T-helper 2 cell treated with Interferon-gamma antibody and Interleukin-4, amounts not matched to agents 100 ng/mL and 5 ng/mL, for 36 hours (primary cell): ENCODE measurements around the gene CNPY2. TPM values are rescaled to one million over a fixed set of nuclear protein-coding genes. Genes with fewer than 3 reads are reported as not detected.
"Not testable (repeated sequence)": the region's sequence is repeated elsewhere in the genome, so short reads cannot be mapped to it uniquely, and the experiment has no call there.

Experiments
- intact Hi-C: fragments of 100-400 bp; cut with micrococcal nuclease; formaldehyde crosslinking; loops from one replicate; pipeline ENCODE4 v1.15.1; 2023
- total RNA-seq: library from RNA; stranded (reverse); gene quantifications from 2 replicates; pipeline ENCODE4 v1.2.3, GENCODE V29; 2022

The CNPY2 gene
- total RNA-seq, result 129 and 139 TPM in 2 replicates

DNA sequence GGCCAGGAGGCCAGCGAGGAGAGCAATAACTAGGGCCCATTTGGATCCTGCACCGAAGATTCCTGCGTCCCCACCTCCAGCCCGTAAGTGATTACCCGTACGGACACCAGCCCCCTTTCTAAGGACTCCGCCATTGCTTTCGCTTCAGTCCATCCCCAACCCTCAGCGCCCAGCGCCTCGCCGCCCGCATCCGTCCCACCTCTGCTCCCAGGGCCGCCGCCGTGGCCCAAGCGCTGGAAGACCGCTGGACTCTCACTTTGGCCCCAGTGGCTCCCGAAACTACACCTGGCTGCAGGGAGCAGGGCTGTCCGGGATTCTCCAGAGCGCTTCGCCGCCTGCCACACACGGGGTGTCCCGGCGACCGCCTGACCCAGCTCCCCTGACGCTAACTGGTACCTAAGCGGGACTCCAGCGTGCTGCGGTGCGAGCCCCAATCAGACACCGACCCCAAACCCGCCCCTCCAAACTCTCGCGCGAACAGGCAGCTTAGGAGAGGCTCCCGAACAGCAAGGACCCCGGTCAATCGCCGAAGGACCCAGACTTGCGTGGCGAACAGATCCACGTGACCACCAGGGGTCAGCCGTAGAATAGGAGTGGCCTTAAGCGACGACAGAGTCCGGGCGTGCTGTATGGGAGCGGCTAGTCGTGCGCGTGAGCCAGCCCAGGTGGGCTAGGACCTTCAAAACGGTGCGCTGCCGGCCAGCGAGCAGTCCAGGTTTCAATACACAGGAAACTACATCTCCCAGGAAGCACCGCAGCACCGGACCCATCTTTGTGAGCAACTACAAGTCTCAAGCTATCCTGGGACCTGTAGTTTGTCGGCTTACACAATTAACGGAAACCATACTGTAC lies at the start of gene CNPY2:
TSS of gene CNPY2 (minus strand) at position 367 of the 852 bp plus-strand sequence. CDS start 771 bp downstream, outside the sequence.
- intact Hi-C loops, result loop anchor here (1.0 to 5.0 kb wide), 8 partner anchors 16 to 198 kb away; partner anchors contain the start of genes COQ10A, CS, NABP2 and PAN2

DNA sequence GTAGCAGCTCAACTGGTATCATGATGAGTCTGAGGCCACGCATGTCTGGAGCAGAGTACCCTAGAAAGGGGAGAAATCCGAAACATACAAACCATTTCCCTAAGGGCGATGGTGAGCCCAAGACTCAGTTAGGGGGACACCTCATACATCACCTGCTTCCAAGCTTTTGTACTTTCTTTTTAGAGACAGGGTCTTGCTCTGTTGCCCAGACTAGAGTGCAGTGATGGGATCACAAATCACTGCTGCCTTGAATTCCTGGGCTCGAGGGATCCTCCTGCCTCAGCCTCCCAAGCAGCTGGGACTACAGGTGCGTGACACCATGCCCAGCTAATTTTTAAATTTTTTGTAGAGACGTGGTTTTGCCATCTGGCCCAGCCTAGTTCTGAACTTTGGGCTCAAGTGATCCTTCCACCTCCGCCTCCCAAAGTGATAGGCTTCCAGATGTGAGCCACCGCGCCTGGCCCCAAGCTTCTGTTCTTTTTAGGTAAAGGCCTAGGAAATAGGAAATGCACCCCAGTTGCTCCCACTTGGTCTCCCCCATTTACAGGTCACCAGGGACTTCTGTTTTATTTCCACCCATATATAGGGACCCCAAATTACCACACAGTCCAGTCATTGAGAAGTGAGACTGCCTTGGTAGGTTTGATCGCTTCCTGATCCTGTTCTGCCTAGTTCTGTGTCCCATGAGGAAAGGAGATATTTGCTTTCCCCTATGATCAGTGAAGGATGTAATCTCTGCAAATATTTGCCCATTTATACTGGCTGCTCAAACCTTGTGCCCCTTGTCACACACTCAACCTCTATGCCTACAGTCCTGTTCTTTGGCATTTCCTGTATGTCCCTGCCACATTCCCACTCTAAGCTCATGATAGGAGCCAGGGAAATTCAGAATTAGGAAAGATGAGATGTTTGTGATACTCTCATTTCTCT lies 46.6 kb upstream of the CNPY2 start, which contains the start of gene APOF:
TSS of gene APOF (minus strand) at position 728 of the 930 bp plus-strand sequence. CDS start at position 616, 112 bp downstream.
- intact Hi-C loops, result no loop called here

DNA sequence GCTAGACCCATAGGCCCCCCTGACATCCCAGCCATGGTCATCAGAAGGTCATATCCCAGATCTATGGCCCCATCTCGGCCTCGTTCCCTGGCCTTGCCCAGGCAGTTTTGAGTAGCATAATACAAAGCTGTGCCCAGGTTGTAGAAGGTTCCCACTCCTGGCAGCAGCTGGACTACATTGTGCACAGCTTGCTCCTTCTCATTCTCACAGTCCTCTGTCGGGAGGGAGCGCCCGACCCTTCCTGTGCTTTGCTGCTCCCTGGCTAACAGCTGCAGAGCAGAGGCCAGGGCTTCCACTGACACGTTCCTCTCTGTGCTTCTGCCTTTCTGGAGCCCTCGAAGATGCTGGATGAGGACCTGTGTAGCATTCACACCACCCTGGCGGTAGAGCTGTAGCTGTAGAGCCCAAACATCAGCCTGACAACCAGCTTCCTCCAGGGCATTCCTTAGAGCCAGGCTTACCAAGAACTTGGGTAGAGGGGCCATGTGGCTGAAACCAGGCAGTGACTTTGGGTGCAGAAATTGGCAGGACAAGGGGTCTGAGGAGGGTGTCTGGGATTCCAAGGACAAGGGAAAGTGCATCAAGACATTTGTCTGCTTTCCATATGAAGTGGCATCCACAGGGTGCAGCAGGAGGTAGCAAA lies 45.8 kb upstream of the CNPY2 start:
- intact Hi-C loops, result loop anchor here (2.0 kb wide), 1 partner anchor 433 kb away; no protein-coding TSS in a partner anchor

DNA sequence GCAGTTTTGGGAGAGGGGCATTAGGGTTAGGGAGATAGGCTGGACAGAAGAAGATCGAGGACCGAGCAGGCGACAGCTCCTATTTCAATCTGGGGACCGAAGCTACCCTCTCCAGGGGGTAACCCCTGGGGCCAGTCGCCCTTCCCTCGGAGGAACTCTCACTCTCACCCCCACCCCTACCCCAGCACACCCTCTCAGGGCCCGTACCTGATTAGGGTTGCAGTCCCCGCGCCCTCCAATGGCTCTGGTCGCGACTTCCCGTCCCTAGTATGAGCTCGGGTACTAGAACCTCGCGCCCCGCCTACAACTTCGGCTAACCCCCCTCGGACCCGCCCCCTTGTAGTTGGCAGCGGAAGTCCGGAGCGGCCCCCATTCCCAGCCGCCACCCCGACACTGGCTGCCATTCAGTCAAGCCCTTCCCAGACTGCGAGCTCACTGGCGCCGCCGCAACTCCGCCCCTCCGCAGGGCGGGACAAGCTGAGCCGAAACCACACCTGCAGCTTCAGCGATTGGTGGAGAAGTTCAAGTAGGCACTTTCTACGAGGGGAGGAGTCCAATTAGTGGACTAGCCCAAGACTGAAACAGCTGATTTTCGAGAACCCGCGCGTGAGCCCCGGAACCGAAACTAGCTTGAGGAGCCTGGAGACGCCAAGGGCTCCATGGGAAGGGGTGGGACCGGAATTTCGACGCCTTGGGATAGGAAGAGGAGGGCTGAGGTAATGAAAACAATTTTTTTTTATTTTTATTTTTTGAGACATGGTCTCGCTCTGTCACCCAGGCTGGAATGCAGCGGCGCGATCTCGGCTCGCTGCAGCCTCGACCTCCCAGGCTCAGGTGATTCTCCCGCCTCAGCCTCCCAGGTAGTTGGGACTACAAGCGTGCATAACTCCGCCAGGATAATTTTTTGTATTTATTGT lies 44.3 kb upstream of the CNPY2 start, which contains the start of gene STAT2:
TSS of gene STAT2 (minus strand) at position 257 of the 917 bp plus-strand sequence. CDS start 3,536 bp downstream, outside the sequence.
- intact Hi-C loops, result loop anchor here (1.0 to 2.0 kb wide), 8 partner anchors 22 to 431 kb away; partner anchors contain the start of genes CS, IL23A, PTGES3 and SPRYD4

DNA sequence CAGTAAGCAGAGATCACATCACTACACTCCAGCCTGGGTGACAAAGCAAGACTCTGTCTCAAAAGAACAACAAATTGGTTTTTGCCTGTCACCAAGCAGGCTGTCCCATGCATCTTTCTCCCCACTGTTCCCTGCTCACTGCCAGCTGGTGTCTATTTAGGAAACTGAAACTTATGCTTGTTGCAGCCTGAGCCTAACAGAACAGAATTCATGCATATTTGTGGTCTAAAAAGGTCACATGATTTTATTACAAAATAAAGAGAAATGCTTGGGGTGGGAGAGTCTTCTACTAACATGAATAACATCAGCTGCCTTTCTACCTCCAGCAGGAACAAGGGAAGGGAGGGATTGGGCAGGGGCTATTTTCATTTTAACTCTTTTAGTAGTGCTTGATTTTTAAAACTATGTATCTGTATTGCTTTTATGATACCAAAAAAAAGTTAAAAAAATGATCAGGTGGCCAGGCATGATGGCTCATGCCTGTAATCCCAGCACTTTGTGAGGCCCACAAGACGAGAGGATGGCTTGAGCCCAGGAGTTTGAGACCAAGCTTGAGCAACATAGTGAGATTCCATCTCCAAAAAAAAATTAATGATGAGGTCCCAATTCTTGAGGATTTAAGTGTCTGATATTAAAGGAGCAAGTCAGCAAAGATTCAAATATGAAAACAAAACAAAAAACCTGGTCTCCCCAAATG lies 43.2 kb upstream of the CNPY2 start:
- intact Hi-C loops, result no loop called here

DNA sequence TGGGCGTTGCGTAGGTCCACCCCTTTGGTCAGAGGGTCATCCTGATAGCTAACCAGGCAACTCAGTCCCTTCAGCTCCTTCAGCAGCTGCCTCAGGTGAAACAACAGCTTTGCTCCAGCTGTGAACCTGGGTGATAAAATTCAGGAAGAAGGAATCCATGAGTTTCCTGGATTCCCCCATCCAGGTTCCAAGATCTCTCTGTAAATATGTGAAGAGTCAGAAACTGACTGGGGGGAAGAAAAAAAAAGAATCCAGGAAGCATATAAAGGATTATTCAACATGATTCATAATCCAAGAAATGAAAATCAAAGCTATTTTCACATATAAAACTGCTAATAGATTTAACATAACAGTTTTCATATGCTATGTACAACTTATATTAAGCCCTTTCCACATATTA lies 35.5 kb upstream of the CNPY2 start:
- intact Hi-C loops, result no loop called here

DNA sequence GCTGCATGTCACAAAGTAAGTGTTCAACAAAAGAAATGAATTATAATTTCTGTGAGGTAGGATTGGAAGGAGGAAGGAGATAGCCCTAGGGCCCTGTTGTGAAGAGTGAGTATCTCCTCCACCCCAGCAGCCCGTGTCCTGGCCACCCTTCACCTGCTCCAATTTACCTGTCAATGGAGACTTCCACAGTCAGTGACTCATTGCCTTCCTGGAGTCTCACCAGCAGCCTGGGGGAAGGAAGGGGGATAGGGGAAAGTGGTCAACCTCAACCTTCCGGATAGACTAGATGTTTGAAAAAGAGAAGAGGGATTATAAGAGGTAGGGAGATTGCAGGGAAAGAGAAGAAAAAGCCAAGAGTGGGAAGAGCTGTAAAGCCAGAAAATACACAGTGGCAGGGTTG lies 34.9 kb upstream of the CNPY2 start:
- intact Hi-C loops, result no loop called here

DNA sequence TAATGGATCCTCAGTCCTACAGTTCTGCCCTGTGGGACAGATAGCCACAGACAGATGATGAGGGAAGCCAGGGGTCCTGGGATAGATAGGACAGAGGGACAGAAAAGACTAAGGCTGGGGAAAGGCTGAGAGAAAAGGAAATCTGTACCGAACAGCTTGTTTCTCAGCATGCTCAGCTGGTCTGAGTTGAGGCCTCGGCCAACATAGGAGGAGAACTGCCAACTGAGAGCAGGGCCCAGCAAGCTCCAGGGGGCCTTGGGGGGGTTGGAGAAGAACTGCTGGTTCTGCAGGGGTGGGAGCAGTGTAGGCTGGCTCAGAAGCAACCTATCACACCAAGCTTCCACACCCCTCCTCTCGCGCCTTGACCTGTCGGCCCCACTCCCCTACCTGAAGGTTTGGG lies 33.0 kb upstream of the CNPY2 start:
- intact Hi-C loops, result no loop called here

DNA sequence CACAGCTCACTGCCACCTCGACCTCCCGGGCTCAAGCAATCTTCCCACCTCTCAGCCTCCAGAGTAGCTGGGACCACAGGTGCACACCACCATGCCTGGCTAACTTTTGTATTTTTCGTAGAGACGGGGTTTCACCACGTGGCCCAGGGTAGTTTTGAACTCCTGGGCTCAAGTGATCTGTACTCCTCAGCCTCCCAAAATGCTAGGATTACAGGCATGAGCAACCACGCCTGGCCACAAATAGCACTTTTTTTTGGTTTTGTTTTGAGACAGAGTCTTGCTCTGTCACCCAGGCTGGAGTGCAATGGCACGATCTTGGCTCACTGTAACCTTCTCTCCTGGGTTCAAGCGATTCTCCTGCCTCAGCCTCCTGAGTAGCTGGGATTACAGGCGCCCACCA lies 31.5 kb upstream of the CNPY2 start:
- intact Hi-C loops, result not testable (repeated sequence)

DNA sequence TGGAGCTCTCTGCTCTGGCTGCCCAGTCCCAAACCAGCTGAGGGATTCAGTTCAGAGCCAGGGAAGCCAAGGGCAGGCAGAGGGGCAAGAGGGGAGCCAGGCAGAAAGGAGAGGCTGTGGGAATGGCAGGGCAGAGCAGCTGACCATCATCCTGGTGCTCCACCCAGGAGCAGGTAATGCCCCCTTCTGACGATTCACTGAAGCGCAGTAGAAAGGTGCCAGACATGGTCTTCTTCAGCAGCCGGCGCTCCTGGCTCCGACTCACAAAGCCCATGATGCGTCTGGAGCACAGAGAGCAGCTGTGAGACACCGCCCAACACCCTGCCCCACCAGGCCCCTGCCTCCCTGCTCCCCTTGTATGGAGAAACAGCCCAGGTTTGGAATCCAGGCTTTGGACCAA lies 30.9 kb upstream of the CNPY2 start:
- intact Hi-C loops, result no loop called here

DNA sequence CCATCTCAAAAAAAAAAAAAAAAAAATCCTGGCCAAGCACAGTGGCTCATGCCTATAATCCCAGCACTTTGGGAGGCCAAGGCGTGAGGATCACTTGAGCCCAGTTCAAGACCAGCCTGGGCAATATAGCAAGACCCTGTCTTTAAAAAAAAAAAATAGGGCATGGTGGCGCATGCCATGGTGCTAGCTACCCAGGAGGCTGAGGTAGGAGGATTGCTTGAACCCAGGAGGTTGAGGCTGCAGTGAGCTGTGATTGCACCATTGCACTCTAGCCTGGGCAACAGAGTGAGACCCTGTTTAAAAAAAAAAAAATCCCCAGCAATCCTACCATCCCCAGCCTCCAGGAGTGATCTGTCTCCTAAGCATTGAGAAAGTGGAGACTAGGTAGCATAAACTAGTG lies 26.5 kb upstream of the CNPY2 start:
- intact Hi-C loops, result not testable (repeated sequence)

DNA sequence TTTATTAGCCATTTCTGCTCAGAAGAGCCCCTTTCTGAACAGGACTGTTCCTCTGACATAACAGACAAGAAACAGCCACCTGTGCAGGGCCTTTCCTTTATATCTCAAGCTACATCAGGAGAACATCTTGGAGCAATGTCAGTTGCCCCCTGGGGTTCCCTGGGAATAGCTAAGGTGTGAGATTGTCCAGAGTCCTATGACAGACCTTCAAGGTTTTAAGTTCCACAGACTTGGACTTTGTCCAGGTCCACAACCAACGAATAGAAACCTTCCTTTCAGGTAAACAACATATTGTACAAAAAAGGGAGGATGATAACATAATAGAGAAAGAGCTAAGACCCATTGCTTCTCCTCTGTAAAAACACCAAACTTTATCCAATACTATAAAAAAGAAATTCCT lies 25.8 kb upstream of the CNPY2 start:
- intact Hi-C loops, result no loop called here

DNA sequence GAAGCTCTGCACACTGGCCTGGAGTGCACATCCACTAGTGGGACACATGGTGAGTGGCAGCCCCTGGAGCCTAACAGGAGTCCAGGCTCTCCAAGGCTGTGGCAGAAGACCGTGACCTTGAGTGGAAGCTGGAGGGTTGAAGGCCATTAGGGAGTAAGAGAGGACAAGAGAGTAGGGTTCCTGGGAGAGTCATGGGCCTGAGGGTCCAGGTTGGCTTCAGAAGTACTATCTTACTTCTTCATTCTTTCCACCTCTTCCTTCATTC lies 23.3 kb upstream of the CNPY2 start:
- intact Hi-C loops, result loop anchor here (10.0 kb wide), 1 partner anchor 296 kb away; the partner anchor contains the start of gene BAZ2A

DNA sequence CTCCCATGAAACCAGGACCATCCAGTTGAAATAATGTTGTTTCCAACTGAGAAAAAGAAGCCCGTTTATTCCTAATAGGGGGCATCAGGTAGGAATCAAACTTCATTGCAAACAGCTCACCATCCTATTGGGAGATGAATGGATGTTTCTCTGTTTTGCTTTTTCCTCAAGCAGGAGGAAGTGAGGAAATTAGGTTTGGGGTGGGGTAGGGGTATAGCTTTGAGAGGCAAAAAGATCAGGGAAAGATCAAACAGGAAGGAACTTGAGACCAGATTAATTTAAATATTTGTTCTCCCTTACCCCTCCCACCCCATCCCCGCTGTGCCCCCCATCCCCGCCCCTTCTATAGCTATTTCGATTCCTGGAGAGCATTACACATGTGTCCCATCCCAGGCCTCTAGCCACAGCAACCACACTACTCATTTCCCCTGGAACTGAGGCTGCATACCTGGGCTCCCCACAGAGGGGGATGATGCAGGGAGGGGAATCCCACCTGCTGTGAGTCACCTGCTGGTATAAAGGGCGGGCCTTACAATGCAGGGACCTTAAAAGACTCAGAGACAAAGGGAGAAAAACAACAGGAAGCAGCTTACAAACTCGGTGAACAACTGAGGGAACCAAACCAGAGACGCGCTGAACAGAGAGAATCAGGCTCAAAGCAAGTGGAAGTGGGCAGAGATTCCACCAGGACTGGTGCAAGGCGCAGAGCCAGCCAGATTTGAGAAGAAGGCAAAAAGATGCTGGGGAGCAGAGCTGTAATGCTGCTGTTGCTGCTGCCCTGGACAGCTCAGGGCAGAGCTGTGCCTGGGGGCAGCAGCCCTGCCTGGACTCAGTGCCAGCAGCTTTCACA lies 22.7 kb upstream of the CNPY2 start, which contains the start of gene IL23A:
TSS of gene IL23A (plus strand) at position 577 of the 850 bp plus-strand sequence. CDS start at position 738, 161 bp downstream.
- intact Hi-C loops, result loop anchor here (1.0 to 10.0 kb wide), 2 partner anchors 22 to 296 kb away; partner anchors contain the start of genes BAZ2A and STAT2

DNA sequence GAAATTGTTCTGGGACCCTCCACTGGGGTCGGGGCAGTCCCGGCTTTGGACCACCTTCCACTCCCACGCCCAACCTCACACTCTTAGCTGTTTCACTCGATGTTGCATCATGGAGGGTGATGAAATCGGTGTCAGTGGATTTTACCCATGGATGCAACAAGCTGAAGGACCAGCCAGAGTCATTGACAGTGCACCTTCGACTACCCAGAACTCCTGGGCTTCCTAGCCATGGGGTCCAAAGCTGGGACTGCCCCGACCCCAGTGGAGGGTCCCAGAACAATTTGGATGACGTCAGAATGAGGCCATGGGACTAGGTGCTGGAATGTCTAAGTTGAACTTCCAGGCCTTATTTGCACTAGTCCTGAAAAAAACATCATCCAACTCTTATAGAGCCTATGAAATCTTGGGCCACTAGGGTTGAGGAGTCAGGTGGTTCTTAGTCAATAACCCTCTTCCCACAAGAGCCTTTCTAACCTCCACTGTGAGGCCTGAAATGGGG lies 22.0 kb upstream of the CNPY2 start:
- intact Hi-C loops, result loop anchor here (1.0 to 10.0 kb wide), 2 partner anchors 22 to 297 kb away; partner anchors contain the start of genes BAZ2A and STAT2

DNA sequence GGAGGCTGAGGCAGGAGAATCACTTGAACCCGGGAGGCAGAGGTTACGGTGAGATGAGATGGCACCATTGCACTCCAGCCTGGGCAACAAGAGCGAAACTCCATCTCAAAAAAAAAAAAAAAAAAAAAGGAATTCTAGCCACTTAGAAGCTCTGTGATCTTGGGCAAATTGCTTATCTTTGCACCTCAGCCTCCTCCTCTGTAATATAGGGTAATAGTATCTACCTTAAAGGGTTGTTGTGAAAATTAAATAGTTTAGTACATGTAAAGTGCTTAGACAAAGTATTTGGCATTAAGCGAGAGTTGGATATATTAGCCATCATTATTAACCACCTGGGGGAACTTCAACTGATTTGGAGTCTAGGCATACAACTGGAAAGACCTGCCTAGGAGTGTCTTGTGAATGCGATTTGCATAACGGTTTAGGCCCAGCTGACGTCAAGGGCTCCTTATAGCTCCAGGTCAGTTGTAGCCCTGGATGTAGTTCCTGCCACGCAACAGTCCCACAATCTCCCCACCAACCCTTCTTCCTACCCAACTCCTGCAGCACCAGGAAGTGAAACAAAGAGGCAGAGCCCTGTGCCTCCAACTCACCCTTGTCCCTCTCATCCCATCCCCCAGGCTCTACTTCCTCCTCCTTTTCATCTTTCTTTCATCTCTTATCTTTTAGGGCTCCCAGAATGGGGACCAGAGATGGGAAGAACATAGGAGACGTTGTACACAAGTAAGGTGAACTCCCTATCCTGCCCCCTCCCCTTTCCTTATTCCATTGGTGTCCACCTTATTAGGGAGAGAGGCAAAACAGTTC lies 20.8 kb upstream of the CNPY2 start:
- intact Hi-C loops, result loop anchor here (10.0 kb wide), 1 partner anchor 298 kb away; the partner anchor contains the start of gene BAZ2A

DNA sequence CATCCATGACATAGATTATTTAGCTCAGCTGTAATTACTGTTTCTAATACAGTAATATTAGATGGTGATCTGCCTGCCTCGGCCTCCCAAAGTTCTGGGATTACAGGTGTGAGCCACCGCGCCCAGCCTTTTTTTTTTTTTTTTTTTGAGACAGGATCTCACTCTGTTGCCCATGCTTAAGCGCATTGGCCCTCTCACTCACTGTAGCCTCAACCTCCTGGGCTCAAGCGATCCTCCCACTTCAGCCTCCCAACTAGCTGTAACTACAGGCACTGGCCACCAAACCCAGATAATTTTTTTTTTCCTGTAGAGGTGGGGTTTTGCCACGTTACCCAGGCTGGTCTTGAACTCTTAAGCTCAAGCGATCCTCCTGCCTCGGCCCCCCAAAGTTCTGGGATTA lies 19.7 kb upstream of the CNPY2 start:
- intact Hi-C loops, result loop anchor here (2.0 to 10.0 kb wide), 2 partner anchors 113 to 299 kb away; partner anchors contain the start of genes BAZ2A and TIMELESS
